HEK293T (cell line): ENCODE results near the gene XPNPEP2.

Source experiments
- CTCF ChIA-PET: fragments of 350-600 bp; formaldehyde crosslinking; extraction: SDS; loops from one replicate; lab custom pipeline; 2021; ENCODE audit warnings: antibody characterized with exemption, inconsistent platforms; lab: Yijun Ruan, JAX
- POLR2A ChIA-PET: fragments of 350-600 bp; formaldehyde crosslinking; extraction: SDS; loops from one replicate; lab custom pipeline; 2020; ENCODE audit warnings: antibody characterized with exemption, inconsistent platforms; lab: Yijun Ruan, JAX
- DNase-seq: peaks from one replicate; pipeline ENCODE4 v3.0.0; 2012; ENCODE audit warnings: mixed read lengths; ENCODE audit errors: extremely low spot score
- ARNT ChIP-seq: fragments of 450-650 bp; IDR thresholded peaks from 2 replicates; pipeline ENCODE4 v1.6.1; 2017; ENCODE audit warnings: mild to moderate bottlenecking
- BHLHE40 ChIP-seq: fragments of 450-650 bp; IDR thresholded peaks from 2 replicates; pipeline ENCODE4 v1.6.1; 2016; ENCODE audit warnings: mild to moderate bottlenecking, moderate library complexity, borderline replicate concordance
- CTBP1 ChIP-seq: fragments of 450-650 bp; IDR thresholded peaks from 2 replicates; pipeline ENCODE4 v1.6.1; 2016; ENCODE audit warnings: borderline replicate concordance
- ELF4 ChIP-seq: fragments of 450-650 bp; IDR thresholded peaks from 2 replicates; pipeline ENCODE4 v1.6.1; 2017; ENCODE audit warnings: antibody characterized with exemption
- FOXA1 ChIP-seq: fragments of 450-650 bp; IDR thresholded peaks from 2 replicates; pipeline ENCODE4 v1.6.1; 2016; ENCODE audit warnings: mild to moderate bottlenecking
- FOXK2 ChIP-seq: fragments of 450-650 bp; IDR thresholded peaks from 2 replicates; pipeline ENCODE4 v1.6.1; 2016; ENCODE audit warnings: mild to moderate bottlenecking
- FOXM1 ChIP-seq: fragments of 450-650 bp; IDR thresholded peaks from 2 replicates; pipeline ENCODE4 v1.6.1; 2017; ENCODE audit warnings: mild to moderate bottlenecking, borderline replicate concordance
- HDGF ChIP-seq: fragments of 450-650 bp; IDR thresholded peaks from 2 replicates; pipeline ENCODE4 v1.6.1; 2017; ENCODE audit warnings: antibody characterized with exemption, borderline replicate concordance
- L3MBTL2 ChIP-seq: fragments of 450-650 bp; conservative IDR thresholded peaks from 2 replicates; pipeline ENCODE4 v1.6.1; 2016; ENCODE audit warnings: mild to moderate bottlenecking
- LEF1 ChIP-seq: fragments of 450-650 bp; IDR thresholded peaks from 2 replicates; pipeline ENCODE4 v1.6.1; 2017; ENCODE audit warnings: mild to moderate bottlenecking, borderline replicate concordance
- NFRKB ChIP-seq: fragments of 450-650 bp; IDR thresholded peaks from 2 replicates; pipeline ENCODE4 v1.6.1; 2016; ENCODE audit warnings: mild to moderate bottlenecking, moderate library complexity
- SP1 ChIP-seq: fragments of 450-650 bp; IDR thresholded peaks from 2 replicates; pipeline ENCODE4 v1.6.1; 2017
- SUZ12 ChIP-seq: fragments of 450-650 bp; IDR thresholded peaks from 2 replicates; pipeline ENCODE4 v1.6.1; 2016; ENCODE audit warnings: mild to moderate bottlenecking
- TARDBP ChIP-seq: fragments of 450-650 bp; IDR thresholded peaks from 2 replicates; pipeline ENCODE4 v1.6.1; 2016
- ZNF384 ChIP-seq: fragments of 450-650 bp; IDR thresholded peaks from 2 replicates; pipeline ENCODE4 v1.6.1; 2016
- TF ChIP-seq, protein P1 (sequence below): fragments of 450-650 bp; IDR thresholded peaks from 2 replicates; pipeline ENCODE4 v1.6.1; 2016

Gene XPNPEP2

DNA sequence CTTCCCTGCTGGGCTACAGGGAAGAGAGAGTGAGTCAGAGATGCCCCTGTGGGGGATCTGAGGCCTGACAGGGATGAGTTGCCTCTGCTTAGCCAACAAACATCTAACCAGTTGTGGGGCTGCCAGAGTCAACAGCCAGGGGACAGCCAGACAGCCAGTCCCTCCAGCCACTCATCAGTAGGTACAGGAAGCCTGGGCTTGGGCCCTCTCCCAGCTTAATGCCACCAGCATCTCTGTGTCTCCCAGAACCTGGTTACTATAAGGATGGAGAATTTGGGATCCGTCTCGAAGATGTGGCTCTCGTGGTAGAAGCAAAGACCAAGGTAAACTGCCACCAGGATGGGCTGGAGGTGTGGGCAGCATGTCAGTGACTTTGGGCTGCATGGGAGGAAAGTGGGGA is 23.7 kb downstream of the XPNPEP2 start:
- no peak for DNase-seq
- CTCF ChIA-PET: interaction anchor here (0.8 kb wide), 1 partner anchor 60 kb away, joined by 3 read pairs; no protein-coding TSS in a partner anchor
- no peak for TF ChIP-seq ARNT
- TF ChIP-seq, protein P1, sequence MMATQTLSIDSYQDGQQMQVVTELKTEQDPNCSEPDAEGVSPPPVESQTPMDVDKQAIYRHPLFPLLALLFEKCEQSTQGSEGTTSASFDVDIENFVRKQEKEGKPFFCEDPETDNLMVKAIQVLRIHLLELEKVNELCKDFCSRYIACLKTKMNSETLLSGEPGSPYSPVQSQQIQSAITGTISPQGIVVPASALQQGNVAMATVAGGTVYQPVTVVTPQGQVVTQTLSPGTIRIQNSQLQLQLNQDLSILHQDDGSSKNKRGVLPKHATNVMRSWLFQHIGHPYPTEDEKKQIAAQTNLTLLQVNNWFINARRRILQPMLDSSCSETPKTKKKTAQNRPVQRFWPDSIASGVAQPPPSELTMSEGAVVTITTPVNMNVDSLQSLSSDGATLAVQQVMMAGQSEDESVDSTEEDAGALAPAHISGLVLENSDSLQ: no peak
- TF ChIP-seq SUZ12: no peak
- TF ChIP-seq LEF1: no peak
- no peak for TF ChIP-seq ELF4
- no peak for TF ChIP-seq SP1
- no peak for TF ChIP-seq L3MBTL2
- no peak for TF ChIP-seq ZNF384
- TF ChIP-seq BHLHE40: no peak
- TF ChIP-seq TARDBP: no peak
- TF ChIP-seq FOXM1: no peak
- no peak for TF ChIP-seq FOXA1
- no peak for TF ChIP-seq NFRKB
- no peak for TF ChIP-seq FOXK2
- POLR2A ChIA-PET: no interaction called here

DNA sequence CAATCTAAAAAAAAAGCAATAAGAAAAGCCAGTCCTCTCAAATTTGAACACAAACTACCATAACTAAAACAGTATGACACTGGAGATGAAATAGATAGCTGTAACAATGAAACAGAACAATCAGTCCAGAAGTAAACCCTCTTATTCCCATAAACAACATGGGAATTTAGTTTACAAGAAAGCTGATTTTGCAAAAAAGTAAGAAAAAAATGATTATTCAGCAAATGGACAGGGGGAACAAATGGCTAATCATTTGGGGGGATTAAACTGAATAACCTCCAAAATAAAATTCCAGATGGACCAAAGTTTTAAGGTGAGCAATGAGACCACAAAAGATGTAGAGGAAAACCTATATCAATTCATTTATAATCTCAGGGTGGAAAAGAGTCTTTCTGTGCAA is 24.9 kb downstream of the XPNPEP2 start:
- no peak for DNase-seq
- ChIA-PET CTCF (interaction anchor here (1.5 kb wide), 1 partner anchor 11 kb away, joined by 4 read pairs; no protein-coding TSS in a partner anchor), POLR2A (no interaction called here)
- TF ChIP-seq FOXA1 (no peak), LEF1 (no peak), CTBP1 (no peak), L3MBTL2 (no peak), SUZ12 (no peak), NFRKB (no peak), HDGF (no peak), TARDBP (no peak), ZNF384 (no peak), FOXM1 (no peak), BHLHE40 (no peak), FOXK2 (no peak), ELF4 (no peak), ARNT (no peak), SP1 (no peak)
- TF ChIP-seq, protein P1: no peak

DNA sequence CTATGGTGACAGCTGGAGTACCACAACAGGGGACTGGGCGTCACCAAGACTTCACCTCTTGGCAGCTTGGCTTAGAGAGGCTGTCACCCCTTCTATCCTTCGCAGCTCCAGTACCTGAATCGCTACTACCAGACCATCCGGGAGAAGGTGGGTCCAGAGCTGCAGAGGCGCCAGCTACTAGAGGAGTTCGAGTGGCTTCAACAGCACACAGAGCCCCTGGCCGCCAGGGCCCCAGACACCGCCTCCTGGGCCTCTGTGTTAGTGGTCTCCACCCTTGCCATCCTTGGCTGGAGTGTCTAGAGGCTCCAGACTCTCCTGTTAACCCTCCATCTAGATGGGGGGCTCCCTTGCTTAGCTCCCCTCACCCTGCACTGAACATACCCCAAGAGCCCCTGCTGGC is 29.4 kb downstream of the XPNPEP2 start:
- ChIA-PET POLR2A (no interaction called here), CTCF (no interaction called here)
- no peak for DNase-seq
- TF ChIP-seq BHLHE40: no peak

DNA sequence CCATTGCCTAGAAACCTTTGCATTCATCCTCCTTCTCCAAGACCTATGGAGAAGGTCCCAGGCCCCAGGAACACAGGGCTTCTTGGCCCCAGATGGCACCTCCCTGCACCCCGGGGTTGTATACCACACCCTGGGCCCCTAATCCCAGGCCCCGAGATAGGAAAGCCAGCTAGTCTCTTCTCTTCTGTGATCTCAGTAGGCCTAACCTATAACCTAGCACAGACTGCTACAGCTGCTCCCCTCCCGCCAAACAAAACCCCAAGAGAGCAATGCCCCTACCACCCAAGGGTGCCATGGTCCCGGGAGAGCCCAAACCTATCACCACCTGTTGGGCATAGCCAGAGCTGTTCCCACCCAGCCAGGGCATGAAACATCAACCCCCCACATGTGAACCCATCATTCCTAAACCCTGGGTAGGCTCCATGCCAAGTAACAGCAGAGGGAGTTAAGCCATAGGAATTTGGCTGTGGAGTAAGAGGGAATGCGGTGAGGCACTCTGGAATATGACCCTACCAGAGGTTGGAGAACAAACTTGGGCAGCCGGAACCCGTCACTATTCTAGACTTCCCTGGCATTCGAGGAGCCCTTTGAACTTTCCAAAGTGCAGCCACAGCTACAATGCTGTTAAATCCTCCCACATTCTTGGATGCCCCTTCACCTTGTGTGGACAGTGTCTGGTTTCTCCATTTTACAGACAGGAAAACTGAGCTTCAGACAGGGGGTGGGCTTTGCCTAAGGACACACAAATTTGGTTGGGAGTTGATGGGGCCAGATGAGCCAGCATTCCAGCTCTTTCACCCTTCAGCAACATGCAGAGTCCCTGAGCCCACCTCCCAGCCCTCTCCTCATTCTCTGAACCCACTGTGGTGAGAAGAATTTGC is 30.0 kb downstream of the XPNPEP2 start:
- no peak for TF ChIP-seq BHLHE40
- TF ChIP-seq NFRKB: no peak
- no peak for TF ChIP-seq SP1
- no peak for TF ChIP-seq SUZ12
- no peak for TF ChIP-seq CTBP1
- no peak for TF ChIP-seq FOXA1
- TF ChIP-seq FOXM1: no peak
- TF ChIP-seq ZNF384: no peak
- TF ChIP-seq, protein P1: no peak
- TF ChIP-seq FOXK2: no peak
- no peak for TF ChIP-seq LEF1
- TF ChIP-seq ARNT: no peak
- no peak for TF ChIP-seq ELF4
- no peak for DNase-seq
- CTCF ChIA-PET: no interaction called here
- POLR2A ChIA-PET: no interaction called here

DNA sequence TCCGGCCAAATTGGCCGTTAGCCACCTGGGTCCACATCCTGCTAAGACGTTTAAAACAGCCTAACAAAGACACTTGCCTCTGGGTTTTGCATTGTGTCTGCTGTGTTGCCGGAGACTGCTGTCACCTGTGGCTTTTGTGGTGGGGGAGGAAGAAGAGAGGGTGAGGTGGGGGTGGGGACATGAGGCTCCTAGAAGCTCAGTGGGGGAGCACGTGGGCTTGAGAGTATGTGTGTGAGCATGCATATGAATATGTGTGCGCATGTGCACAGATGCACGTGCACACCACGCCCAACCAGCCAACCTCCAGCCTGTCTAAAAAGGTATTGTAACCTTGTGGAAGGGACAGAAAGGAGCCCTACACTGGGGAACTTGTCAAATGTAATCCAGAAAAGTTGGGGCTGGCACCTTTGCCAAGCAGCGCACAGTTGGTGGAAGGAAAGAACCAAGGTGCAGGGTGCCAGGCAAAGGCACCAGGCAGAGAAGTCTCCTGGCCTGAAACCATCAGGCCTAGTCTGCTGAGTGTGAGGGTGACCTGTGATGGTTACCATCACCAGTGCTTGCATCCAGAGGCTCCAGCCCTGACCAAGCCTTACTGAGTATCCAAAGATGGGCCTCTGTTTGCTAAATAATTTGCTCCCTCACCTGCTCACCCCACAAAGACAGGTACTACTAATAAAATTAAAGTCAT is 30.8 kb downstream of the XPNPEP2 start:
- POLR2A ChIA-PET: no interaction called here

More for the DNA sequence above, 30.8 kb downstream of the XPNPEP2 start:
- TF ChIP-seq SUZ12 (no peak), ZNF384 (no peak), L3MBTL2 (no peak), SP1 (no peak), FOXA1 (no peak), LEF1 (no peak)
- TF ChIP-seq, protein P1: no peak
- DNase-seq: no peak
- CTCF ChIA-PET: no interaction called here
